Skeletal muscle satellite cell (primary cell): ENCODE data around the gene STON1.
"Not testable (repeated sequence)": the region's sequence is repeated elsewhere in the genome, so short reads cannot be mapped to it uniquely, and the experiment has no call there.

ENCODE experiments used
- H3K27me3 ChIP-seq: 2 replicates; pipeline ENCODE4 v1.7.0; 2013; ENCODE audit warnings: low read length; ENCODE audit not compliant: control insufficient read depth, insufficient read depth
- H3K36me3 ChIP-seq: 2 replicates; pipeline ENCODE4 v1.7.0; 2013; ENCODE audit warnings: mild to moderate bottlenecking, control low read depth, low read length; ENCODE audit not compliant: insufficient read depth
- H3K4me1 ChIP-seq: 2 replicates; pipeline ENCODE4 v1.7.0; 2013; ENCODE audit warnings: low read length; ENCODE audit not compliant: control insufficient read depth, insufficient read depth
- H3K4me2 ChIP-seq: 2 replicates; pipeline ENCODE4 v1.7.0; 2013; ENCODE audit warnings: mild to moderate bottlenecking, low read length
- H3K4me3 ChIP-seq: 2 replicates; pipeline ENCODE4 v1.7.0; 2013; ENCODE audit warnings: low read length
- H3K9ac ChIP-seq: 2 replicates; pipeline ENCODE4 v1.7.0; 2013; ENCODE audit warnings: mild to moderate bottlenecking, low read depth, low read length, moderate library complexity
- H3K9me3 ChIP-seq: replicated peaks from 2 replicates; pipeline ENCODE4 v1.7.0; 2013; ENCODE audit warnings: mild to moderate bottlenecking, control low read depth, low read length

Gene STON1

GRCh38 chr2:48551548-48551947 lies 21.6 kb downstream of the STON1 start:
- Histone ChIP-seq H3K27me3 (no peaks in the 10 kb centered on the region), H3K9ac (no peak overlapping the region), H3K4me2 (no peak overlapping the region), H3K36me3 (no peaks in the 10 kb centered on the region), H3K9me3 (no peaks in the 10 kb centered on the region), H3K4me1 (no peaks in the 10 kb centered on the region), H3K4me3 (no peak overlapping the region)

GRCh38 chr2:48555071-48555470 lies 25.1 kb downstream of the STON1 start:
- H3K4me3 ChIP-seq, H3K9me3 ChIP-seq, H3K4me2 ChIP-seq, H3K27me3 ChIP-seq, H3K9ac ChIP-seq, H3K36me3 ChIP-seq, H3K4me1 ChIP-seq: not testable (repeated sequence)

DNA sequence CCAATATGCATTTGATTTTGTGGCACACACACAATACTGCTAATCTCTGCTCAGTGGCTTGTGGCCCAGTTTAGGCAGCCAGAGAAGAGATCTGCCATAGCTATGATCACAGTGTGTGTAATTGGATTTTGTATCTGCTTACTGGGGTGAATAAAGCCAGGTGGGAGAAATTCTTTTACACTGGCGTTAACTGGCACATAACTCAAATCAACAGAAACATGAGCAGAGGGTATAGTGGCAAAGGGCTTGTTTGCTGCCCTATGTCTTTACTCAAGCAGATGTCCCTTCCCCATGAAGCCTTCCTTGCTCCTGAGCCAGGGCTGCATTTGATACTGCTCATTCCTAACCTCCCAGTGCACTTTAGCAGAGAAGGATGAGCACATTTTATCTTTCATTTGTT lies 28.5 kb downstream of the STON1 start:
- Histone ChIP-seq H3K36me3 (no peaks in the 10 kb centered on the region), H3K9me3 (no peaks in the 10 kb centered on the region), H3K4me1 (no peaks in the 10 kb centered on the region), H3K4me3 (no peak overlapping the region), H3K4me2 (no peak overlapping the region), H3K9ac (no peak overlapping the region), H3K27me3 (no peaks in the 10 kb centered on the region)

DNA sequence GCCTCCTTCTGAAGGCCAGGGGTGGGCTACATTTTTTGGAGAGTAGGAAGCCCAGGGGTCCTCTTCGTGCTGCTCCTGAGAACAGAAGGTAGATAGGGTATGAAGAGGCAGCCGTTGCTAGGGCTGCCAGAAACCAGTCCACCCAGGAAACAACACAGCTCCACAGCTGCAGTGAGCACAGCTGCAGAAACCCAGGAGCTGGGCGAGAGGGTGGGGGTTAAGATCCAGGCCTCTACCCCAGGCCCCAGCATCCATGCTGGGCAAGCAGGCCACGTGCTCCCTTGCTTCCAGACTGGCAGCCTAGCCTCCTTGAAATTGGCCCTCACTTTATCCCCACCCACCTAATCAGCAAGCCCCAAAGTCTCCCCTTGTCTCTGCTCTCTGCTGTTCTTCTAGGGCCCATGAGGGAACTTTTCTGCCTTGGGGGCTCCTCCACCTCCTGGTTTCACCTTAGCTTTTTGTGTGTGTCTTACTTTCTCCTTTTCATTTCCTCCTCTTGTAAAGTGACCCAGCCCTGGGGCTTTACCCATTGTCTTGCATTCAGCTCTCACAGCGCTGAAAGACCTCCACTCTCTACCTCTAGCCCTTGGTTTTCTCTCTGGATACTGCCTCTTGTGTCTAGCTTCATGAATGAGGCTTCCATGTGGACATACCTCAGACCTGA lies 30.7 kb downstream of the STON1 start:
- Histone ChIP-seq H3K4me1 (no peaks in the 10 kb centered on the region), H3K4me3 (no peak overlapping the region), H3K9ac (no peak overlapping the region), H3K9me3 (no peaks in the 10 kb centered on the region), H3K27me3 (no peaks in the 10 kb centered on the region), H3K4me2 (no peak overlapping the region), H3K36me3 (no peaks in the 10 kb centered on the region)

- H3K9me3 ChIP-seq = no peaks in the 10 kb centered on the region
- no peaks in the 10 kb centered on the region for H3K4me1 ChIP-seq
- H3K4me3 ChIP-seq = no peak overlapping the region
- no peaks in the 10 kb centered on the region for H3K36me3 ChIP-seq
- H3K27me3 ChIP-seq = no peaks in the 10 kb centered on the region
- H3K9ac ChIP-seq = no peak overlapping the region
- no peak overlapping the region for H3K4me2 ChIP-seq
Measured at GRCh38 chr2:48562281-48562680, 32.3 kb downstream of the STON1 start.

GRCh38 chr2:48566592-48567310 lies 36.8 kb downstream of the STON1 start:
- H3K27me3 ChIP-seq = no peaks in the 10 kb centered on the region
- peak overlapping the region; percentile 29 for H3K4me2 ChIP-seq
- H3K36me3 ChIP-seq = no peaks in the 10 kb centered on the region
- H3K9ac ChIP-seq = no peak overlapping the region
- H3K4me1 ChIP-seq = no peaks in the 10 kb centered on the region
- H3K4me3 ChIP-seq = no peak overlapping the region
- no peaks in the 10 kb centered on the region for H3K9me3 ChIP-seq

- H3K4me1 ChIP-seq = no peaks in the 10 kb centered on the region
- no peak overlapping the region for H3K4me2 ChIP-seq
- H3K36me3 ChIP-seq = no peaks in the 10 kb centered on the region
- H3K9ac ChIP-seq = no peak overlapping the region
- no peaks in the 10 kb centered on the region for H3K9me3 ChIP-seq
- no peak overlapping the region for H3K4me3 ChIP-seq
- H3K27me3 ChIP-seq = no peaks in the 10 kb centered on the region
Measured at GRCh38 chr2:48567671-48568070, 37.7 kb downstream of the STON1 start.

DNA sequence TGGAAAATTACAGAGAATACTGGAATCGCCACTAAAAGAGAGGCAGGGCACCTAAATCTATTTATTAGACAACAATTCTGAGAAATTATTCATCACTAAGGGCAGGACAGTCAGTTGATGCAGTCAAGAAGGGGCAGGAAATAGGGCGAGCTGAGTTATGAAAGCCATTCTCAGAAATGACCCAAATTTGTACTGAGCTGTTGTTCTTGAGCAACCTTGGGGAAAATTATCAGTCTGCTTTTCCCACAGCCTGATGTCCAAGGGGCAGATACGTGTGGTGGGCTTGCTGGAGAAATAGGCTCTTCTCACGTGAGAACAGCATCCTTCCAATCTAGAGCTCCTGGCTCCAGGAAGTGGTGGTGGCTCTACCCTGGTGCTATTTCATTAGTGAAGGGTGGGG lies 38.6 kb downstream of the STON1 start:
- Histone ChIP-seq H3K27me3 (no peaks in the 10 kb centered on the region), H3K4me2 (no peak overlapping the region), H3K4me1 (no peaks in the 10 kb centered on the region), H3K36me3 (no peaks in the 10 kb centered on the region), H3K9me3 (no peaks in the 10 kb centered on the region), H3K4me3 (no peak overlapping the region), H3K9ac (no peak overlapping the region)

DNA sequence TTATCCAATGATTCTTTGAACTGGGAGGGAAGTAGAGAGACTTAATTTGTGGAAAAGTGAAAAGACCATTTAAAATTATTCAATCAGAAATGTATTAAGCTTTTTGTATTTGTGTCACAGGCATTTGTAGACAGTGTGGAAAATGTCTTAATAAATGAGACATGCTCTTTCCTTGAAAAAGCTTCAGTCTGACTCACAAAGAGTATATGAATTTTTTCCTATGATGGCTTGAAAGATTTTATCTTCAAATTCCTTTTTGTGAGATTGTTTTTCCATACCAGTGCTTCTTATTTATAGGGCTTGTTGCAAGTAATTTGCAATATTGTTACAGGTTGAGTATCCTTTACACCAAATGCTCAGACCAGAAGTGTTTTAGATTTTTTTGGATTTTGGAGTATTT lies 39.5 kb downstream of the STON1 start:
- Histone ChIP-seq H3K27me3 (no peaks in the 10 kb centered on the region), H3K36me3 (no peaks in the 10 kb centered on the region), H3K9ac (no peak overlapping the region), H3K4me1 (no peaks in the 10 kb centered on the region), H3K4me2 (no peak overlapping the region), H3K9me3 (no peaks in the 10 kb centered on the region), H3K4me3 (no peak overlapping the region)

DNA sequence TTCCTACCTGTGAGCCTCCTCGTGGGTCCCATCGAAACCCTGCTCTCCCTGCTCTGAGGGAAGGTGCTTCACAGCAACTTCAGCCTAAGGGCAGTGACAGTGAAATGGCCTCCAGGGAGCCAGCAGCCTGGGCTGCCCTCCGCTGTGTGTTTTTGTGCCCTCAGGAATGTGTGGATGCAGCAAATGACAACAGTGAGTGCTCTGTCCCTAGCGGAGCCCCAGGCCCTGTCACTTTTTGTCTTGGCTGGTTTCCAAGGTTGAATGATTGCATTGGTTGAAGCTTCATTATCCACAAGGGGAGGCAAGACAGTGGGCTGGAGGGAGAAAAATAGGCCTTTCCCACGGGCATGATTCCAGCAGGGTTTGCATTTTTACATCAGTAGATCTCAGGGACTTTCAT lies 42.9 kb downstream of the STON1 start:
- H3K4me2 ChIP-seq = no peak overlapping the region
- no peak overlapping the region for H3K9ac ChIP-seq
- H3K9me3 ChIP-seq = no peaks in the 10 kb centered on the region
- no peaks in the 10 kb centered on the region for H3K4me1 ChIP-seq
- H3K36me3 ChIP-seq = no peaks in the 10 kb centered on the region
- no peak overlapping the region for H3K4me3 ChIP-seq
- no peaks in the 10 kb centered on the region for H3K27me3 ChIP-seq

- no peaks in the 10 kb centered on the region for H3K27me3 ChIP-seq
- no peaks in the 10 kb centered on the region for H3K36me3 ChIP-seq
- no peak overlapping the region for H3K9ac ChIP-seq
- no peaks in the 10 kb centered on the region for H3K4me1 ChIP-seq
- H3K4me2 ChIP-seq = no peak overlapping the region
- H3K9me3 ChIP-seq = no peaks in the 10 kb centered on the region
- H3K4me3 ChIP-seq = no peak overlapping the region
Measured at GRCh38 chr2:48574353-48575287, 44.7 kb downstream of the STON1 start.
